Natural killer cell (primary cell): ENCODE data around the gene DTX4. TPM values are rescaled to one million over a fixed set of nuclear protein-coding genes. Genes with fewer than 3 reads are reported as not detected.

ENCODE experiments used
- ATAC-seq, 3 donors: fragments of 150-1000 bp in 2 of 3; fragments of 200-7000 bp in 1 of 3; cut with Tn5 transposase; 1 replicate in 1 of 3; 2 replicates in 2 of 3; pipeline ENCODE4 v1.10.0; 2021; ENCODE audit warnings: mild to moderate bottlenecking in 2 of 3, moderate library complexity in 2 of 3
- DNase-seq, 2 donors: peaks; one replicate each; pipeline versions ENCODE4 v3.0.0 to v3.0.0-alpha.2; 2013 to 2021; ENCODE audit warnings: mixed read lengths in 1 of 2
- H3K27ac ChIP-seq: one replicate; pipeline ENCODE4 v1.5.1; 2013; ENCODE audit warnings: mild to moderate bottlenecking, low read length
- H3K27me3 ChIP-seq: one replicate; pipeline ENCODE4 v1.6.1; 2013; ENCODE audit warnings: low read length; ENCODE audit not compliant: control insufficient read depth, insufficient read depth
- H3K36me3 ChIP-seq: one replicate; pipeline ENCODE4 v1.6.1; 2013; ENCODE audit warnings: low read length; ENCODE audit not compliant: control insufficient read depth, insufficient read depth
- H3K4me1 ChIP-seq: one replicate; pipeline ENCODE4 v1.6.1; 2013; ENCODE audit warnings: low read length; ENCODE audit not compliant: control insufficient read depth, insufficient read depth
- H3K4me3 ChIP-seq: one replicate; pipeline ENCODE4 v1.5.1; 2013; ENCODE audit warnings: low read length
- H3K9me3 ChIP-seq: one replicate; pipeline ENCODE4 v1.6.1; 2013; ENCODE audit warnings: low read length; ENCODE audit not compliant: control insufficient read depth, insufficient read depth
- H3K27ac Mint-ChIP-seq, 2 donors: one replicate each; pipeline ENCODE4 v1.8.0; 2022; ENCODE audit warnings: mild to moderate bottlenecking in 2 of 2, mixed read lengths in 2 of 2, moderate library complexity in 1 of 2
- H3K27me3 Mint-ChIP-seq, 2 donors: one replicate each; pipeline ENCODE4 v1.8.0; 2022; ENCODE audit warnings: low read depth in 2 of 2, mixed read lengths in 2 of 2
- H3K36me3 Mint-ChIP-seq: one replicate; pipeline ENCODE4 v1.8.0; 2022; ENCODE audit warnings: mixed read lengths
- H3K4me1 Mint-ChIP-seq, 2 donors: one replicate each; pipeline ENCODE4 v1.8.0; 2022; ENCODE audit warnings: mixed read lengths in 2 of 2
- H3K4me3 Mint-ChIP-seq: one replicate; pipeline ENCODE4 v1.8.0; 2022; ENCODE audit warnings: mild to moderate bottlenecking, moderate library complexity, mixed read lengths
- H3K9me3 Mint-ChIP-seq, 2 donors: one replicate each; pipeline ENCODE4 v1.8.0; 2022; ENCODE audit warnings: mixed read lengths in 2 of 2
- WGBS: methylation state at CpG from one replicate; pipeline ENCODE4 v1.1.7; 2013; ENCODE audit warnings: missing lambda C conversion rate; ENCODE audit not compliant: insufficient coverage; 5-methylcytosine and 5-hydroxymethylcytosine counted together
- intact Hi-C: fragments of 100-400 bp; cut with micrococcal nuclease; formaldehyde crosslinking; loops from one replicate; pipeline ENCODE4 v1.14.2; 2022
- total RNA-seq, 4 donors: library from RNA; stranded (reverse); fragments of 120-200 nt in 1 of 4; gene quantifications; one replicate each; pipeline versions ENCODE4 v1.2.3 to v1.2.4, GENCODE V29; 2013 to 2022
- TF ChIP-seq, protein P1 (sequence below): fragments of 200-600 bp; IDR thresholded peaks from one replicate; pipeline ENCODE4 v1.8.0; 2022; ENCODE audit warnings: antibody characterized with exemption

The DTX4 gene
- total RNA-seq, 3 donors from 2014 or later (not counting 1 experiment from before 2014, with no cell fraction given) = 0.21 to 0.90 (median 0.59) TPM

DNA sequence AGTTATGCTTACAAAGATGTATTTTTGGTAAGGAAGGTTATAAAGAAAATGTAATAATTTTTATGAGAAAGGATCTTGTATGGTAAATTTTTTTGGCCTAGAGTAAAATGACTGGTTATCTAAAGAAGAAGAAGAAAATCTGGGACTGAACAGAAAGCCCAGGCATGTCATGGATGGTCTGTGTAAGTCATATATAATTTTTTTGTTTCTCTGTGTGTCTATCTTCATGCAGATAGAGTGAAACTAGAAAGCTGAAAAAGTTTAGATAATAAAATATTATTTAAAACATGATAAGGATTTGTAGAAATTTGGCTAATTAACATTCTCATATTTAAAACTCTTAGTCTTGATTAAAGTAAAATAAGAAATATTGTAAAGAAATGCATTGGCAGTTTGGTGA lies 68.4 kb downstream of the DTX4 start:
- Mint-ChIP-seq H3K4me3 (no peak overlapping the region), H3K36me3 (peaks cover 16% of the 10 kb centered on the region), H3K9me3 (peaks cover 2 to 4% of the 10 kb centered on the region in 2 donors), H3K4me1 (no peaks in the 10 kb centered on the region), H3K27ac (no peak overlapping the region), H3K27me3 (peaks cover 8 to 16% of the 10 kb centered on the region in 2 donors)
- Histone ChIP-seq H3K36me3 (no peaks in the 10 kb centered on the region), H3K9me3 (no peaks in the 10 kb centered on the region), H3K4me1 (no peaks in the 10 kb centered on the region), H3K27me3 (peaks cover 2% of the 10 kb centered on the region), H3K4me3 (no peak overlapping the region), H3K27ac (no peak overlapping the region)
- intact Hi-C loops = no loop called here
- no peak for DNase-seq
- TF ChIP-seq, protein P1, sequence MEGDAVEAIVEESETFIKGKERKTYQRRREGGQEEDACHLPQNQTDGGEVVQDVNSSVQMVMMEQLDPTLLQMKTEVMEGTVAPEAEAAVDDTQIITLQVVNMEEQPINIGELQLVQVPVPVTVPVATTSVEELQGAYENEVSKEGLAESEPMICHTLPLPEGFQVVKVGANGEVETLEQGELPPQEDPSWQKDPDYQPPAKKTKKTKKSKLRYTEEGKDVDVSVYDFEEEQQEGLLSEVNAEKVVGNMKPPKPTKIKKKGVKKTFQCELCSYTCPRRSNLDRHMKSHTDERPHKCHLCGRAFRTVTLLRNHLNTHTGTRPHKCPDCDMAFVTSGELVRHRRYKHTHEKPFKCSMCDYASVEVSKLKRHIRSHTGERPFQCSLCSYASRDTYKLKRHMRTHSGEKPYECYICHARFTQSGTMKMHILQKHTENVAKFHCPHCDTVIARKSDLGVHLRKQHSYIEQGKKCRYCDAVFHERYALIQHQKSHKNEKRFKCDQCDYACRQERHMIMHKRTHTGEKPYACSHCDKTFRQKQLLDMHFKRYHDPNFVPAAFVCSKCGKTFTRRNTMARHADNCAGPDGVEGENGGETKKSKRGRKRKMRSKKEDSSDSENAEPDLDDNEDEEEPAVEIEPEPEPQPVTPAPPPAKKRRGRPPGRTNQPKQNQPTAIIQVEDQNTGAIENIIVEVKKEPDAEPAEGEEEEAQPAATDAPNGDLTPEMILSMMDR = no peak
- no peak for ATAC-seq

DNA sequence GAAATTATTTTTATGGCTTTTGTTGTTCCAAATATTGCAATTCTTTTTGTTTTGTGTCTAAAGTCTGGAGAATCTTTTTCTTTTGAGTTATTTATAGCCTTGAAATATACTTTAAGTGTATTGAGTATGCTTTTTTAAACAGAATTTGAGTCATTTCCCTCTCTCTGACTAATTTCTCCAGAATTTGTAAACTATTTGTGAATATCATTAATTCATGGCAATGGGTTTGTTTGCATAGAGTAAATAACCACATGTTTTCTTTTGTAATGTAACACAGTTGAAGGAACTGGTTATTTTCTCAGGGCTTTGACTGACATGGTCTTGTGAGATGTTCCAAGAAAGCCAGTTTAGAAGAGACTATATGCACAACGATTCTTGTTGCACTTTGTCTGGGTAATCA lies 71.7 kb downstream of the DTX4 start:
- no peak for DNase-seq
- no peak overlapping the region for H3K4me3 Mint-ChIP-seq

DNA sequence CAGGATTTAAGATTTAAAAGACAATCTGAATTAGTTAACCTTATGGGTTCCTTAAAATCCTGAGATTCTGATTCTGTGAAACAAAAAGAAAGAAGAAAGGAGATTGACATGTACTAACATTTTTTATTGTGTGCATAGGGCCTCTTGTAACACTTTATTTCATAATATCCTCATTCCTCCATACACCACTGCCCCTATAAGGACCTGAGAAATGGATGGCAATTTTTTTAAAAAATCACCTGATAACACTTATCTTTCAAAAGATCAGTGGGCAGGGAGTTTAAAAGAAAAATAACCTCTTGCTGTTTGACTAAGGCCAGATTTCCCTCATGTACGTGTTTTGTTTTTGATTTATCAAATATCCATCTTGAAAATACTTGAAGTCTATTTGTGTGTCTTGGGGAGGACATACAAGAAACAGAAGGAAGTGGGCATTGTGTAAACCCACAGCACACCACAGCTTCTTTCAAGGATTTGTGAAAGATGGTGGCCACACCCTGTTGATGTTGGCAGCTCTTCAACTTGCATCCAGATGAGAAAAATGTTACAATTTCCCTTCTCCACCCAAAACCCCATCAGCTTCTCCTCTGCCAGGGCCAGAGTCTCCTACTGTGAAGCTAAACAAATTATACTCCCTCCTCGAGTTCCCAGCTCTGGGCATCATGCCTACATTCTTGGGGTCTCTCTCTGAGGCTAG lies 75.7 kb downstream of the DTX4 start:
- no peaks in the 10 kb centered on the region for H3K9me3 ChIP-seq
- no peaks in the 10 kb centered on the region for H3K36me3 Mint-ChIP-seq
- peaks cover 2% of the 10 kb centered on the region for H3K27me3 ChIP-seq
- H3K4me3 ChIP-seq = no peak overlapping the region
- no peaks in the 10 kb centered on the region for H3K9me3 Mint-ChIP-seq
- DNase-seq (peak in 1 of 2 donors; percentile 38), ATAC-seq (peak in 2 of 3 donors; percentile 57 to 61)
- H3K27ac Mint-ChIP-seq = peak overlapping the region; percentile 33 to 59
- H3K4me3 Mint-ChIP-seq = peak overlapping the region; percentile 25
- H3K27me3 Mint-ChIP-seq = no peaks in the 10 kb centered on the region
- peaks cover 31 to 32% of the 10 kb centered on the region in 2 donors for H3K4me1 Mint-ChIP-seq
- no CpG with 5 or more reads among the region's 2 CpGs for WGBS
- TF ChIP-seq, protein P1 = no peak
- H3K36me3 ChIP-seq = no peaks in the 10 kb centered on the region
- no peak overlapping the region for H3K27ac ChIP-seq
- intact Hi-C loops = no loop called here
- H3K4me1 ChIP-seq = peaks cover 10% of the 10 kb centered on the region

More for the DNA sequence above, 71.7 kb downstream of the DTX4 start:
- Mint-ChIP-seq H3K36me3 (no peaks in the 10 kb centered on the region), H3K27ac (no peak overlapping the region), H3K9me3 (no peaks in the 10 kb centered on the region), H3K4me1 (peaks cover 22% of the 10 kb centered on the region in 2 donors), H3K27me3 (no peaks in the 10 kb centered on the region)
- intact Hi-C loops = no loop called here
- TF ChIP-seq, protein P1 = no peak
- peaks cover 10% of the 10 kb centered on the region for H3K4me1 ChIP-seq
- no peak overlapping the region for H3K27ac ChIP-seq
- WGBS = 81% methylated on average over 1 of the region's 1 CpG
- no peaks in the 10 kb centered on the region for H3K9me3 ChIP-seq
- H3K27me3 ChIP-seq = peaks cover 2% of the 10 kb centered on the region
- no peak overlapping the region for H3K4me3 ChIP-seq
- no peaks in the 10 kb centered on the region for H3K36me3 ChIP-seq
- ATAC-seq = no peak

DNA sequence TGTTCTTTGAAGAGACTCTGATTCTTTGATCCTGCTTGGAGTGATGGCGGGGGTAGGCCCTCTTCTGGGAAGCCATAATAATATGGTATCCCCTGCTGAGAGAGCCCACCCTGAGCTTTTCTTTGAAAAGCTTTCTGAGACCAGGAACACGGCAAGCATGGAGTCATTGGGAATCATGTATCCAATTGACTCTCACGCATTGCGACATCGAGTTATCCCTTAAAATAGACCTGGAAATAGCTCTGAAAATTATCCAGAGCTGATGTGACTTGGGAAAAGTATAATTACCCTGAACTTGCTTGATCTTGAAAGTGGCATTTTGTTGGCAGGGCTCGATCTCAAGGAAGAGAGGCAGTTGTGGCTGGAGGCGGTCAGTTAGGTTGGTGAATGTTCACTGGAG lies 77.6 kb downstream of the DTX4 start:
- Mint-ChIP-seq H3K36me3 (no peaks in the 10 kb centered on the region), H3K4me1 (peaks cover 31 to 32% of the 10 kb centered on the region in 2 donors), H3K9me3 (no peaks in the 10 kb centered on the region), H3K4me3 (no peak overlapping the region), H3K27ac (no peak overlapping the region), H3K27me3 (no peaks in the 10 kb centered on the region)
- DNase-seq = no peak
- WGBS = 95% methylated on average over 7 of the region's 7 CpGs
- Histone ChIP-seq H3K27ac (no peak overlapping the region), H3K9me3 (no peaks in the 10 kb centered on the region), H3K4me3 (no peak overlapping the region), H3K4me1 (peaks cover 10% of the 10 kb centered on the region), H3K27me3 (no peaks in the 10 kb centered on the region), H3K36me3 (no peaks in the 10 kb centered on the region)
- intact Hi-C loops = no loop called here
- TF ChIP-seq, protein P1 = no peak
- ATAC-seq = no peak
